ENCODE results near the gene DMD. TPM values are rescaled to one million over a fixed set of nuclear protein-coding genes. Genes with fewer than 3 reads are reported as not detected.

DMD gene
- polyA plus RNA-seq, 4 donors: 1.6 to 11.6 (median 2.9) TPM

DNA sequence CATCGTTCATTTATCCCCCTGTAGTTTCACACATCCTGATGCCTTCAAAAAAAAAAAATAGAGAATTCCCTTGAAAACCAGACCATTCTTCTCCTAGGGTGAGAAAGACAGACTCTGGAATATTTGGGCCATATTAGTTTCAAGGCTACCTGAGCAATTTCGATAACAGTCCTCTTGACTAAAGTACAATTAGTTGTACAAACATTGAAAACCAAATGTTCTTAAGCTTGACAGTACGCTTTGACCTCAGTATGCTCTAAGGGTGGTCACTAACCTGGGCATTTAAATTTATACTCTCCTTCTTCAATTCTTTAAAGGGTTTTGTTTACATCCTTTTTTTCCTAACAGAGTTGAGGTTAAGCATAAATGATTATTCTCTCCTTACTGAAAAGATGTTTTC lies 1774.9 kb downstream of the DMD start:
- DNase-seq (no peak), FAIRE-seq (no peak)
- Histone ChIP-seq H3K4me3 (ENCODE audit: low read depth in 1 of 3, low read length in 3 of 3) (no peak overlapping the region), H3K4me1 (ENCODE audit: control insufficient read depth in 3 of 3, insufficient read depth in 2 of 3, low read depth in 1 of 3, low read length in 2 of 3) (no peaks in the 10 kb centered on the region), H3K27ac (ENCODE audit: low read depth in 1 of 3, low read length in 2 of 3) (no peak overlapping the region), H3K36me3 (ENCODE audit: control insufficient read depth in 3 of 3, insufficient read depth in 2 of 3, low read depth in 1 of 3, low read length in 3 of 3) (no peaks in the 10 kb centered on the region), H3K27me3 (ENCODE audit: control insufficient read depth in 3 of 3, insufficient read depth in 3 of 3, low read length in 3 of 3) (no peaks in the 10 kb centered on the region), H3K9me3 (ENCODE audit: control insufficient read depth in 2 of 2, insufficient read depth in 1 of 2, low read depth in 1 of 2, low read length in 1 of 2) (no peaks in the 10 kb centered on the region)
- WGBS, 3 donors: 30 to 60% (median 39%) methylated on average over 3 of the region's 3 CpGs

DNA sequence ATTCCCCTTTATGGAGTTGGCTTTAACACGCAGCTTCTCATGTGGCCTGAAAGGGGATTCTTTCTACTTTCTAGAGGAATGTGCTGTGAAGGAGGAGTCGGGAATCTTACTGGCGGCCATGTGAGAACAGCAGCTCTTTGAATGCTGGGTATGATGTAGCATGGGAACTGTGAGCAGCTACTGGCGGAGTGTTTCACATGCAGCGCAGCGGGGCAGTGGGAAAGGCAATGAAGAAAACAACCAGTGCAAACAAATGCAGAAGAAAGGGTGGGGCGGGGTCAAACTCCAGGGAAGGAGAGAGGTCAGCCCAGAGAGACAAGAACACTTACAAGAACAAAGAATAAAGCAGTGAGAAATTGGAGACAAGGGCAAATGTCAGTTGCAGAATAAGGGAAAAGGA lies 1775.8 kb downstream of the DMD start:
- no peak overlapping the region for H3K4me3 ChIP-seq (ENCODE audit: low read depth in 1 of 3, low read length in 3 of 3)
- no peaks in the 10 kb centered on the region for H3K9me3 ChIP-seq (ENCODE audit: control insufficient read depth in 2 of 2, insufficient read depth in 1 of 2, low read depth in 1 of 2, low read length in 1 of 2)
- FAIRE-seq: no peak
- peak; percentile 52 to 72 for DNase-seq
- no peaks in the 10 kb centered on the region for H3K27me3 ChIP-seq (ENCODE audit: control insufficient read depth in 3 of 3, insufficient read depth in 3 of 3, low read length in 3 of 3)
- WGBS, 3 donors: 16 to 39% (median 27%) methylated on average over 7 of the region's 7 CpGs
- no peaks in the 10 kb centered on the region for H3K4me1 ChIP-seq (ENCODE audit: control insufficient read depth in 3 of 3, insufficient read depth in 2 of 3, low read depth in 1 of 3, low read length in 2 of 3)
- no peaks in the 10 kb centered on the region for H3K36me3 ChIP-seq (ENCODE audit: control insufficient read depth in 3 of 3, insufficient read depth in 2 of 3, low read depth in 1 of 3, low read length in 3 of 3)
- no peak overlapping the region for H3K27ac ChIP-seq (ENCODE audit: low read depth in 1 of 3, low read length in 2 of 3)

DNA sequence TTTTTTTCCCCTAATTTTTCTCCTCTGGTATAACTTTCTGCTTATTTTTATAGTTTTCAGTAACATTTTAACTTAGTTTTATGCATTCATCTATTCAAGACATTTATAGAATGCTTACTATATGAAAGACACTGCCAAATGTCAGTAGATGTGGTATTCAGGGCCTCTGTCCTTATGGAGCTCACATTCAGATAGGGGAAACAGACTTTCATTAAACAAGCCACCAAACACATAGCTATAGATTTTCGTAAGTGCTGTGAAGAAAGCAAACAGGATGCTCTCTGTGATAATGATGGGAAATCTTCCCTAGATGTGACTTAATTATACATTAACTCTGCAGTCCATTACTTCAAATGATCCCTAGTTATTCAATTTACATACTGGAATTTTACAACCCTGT lies 1777.5 kb downstream of the DMD start:
- H3K4me1 ChIP-seq (ENCODE audit: control insufficient read depth in 3 of 3, insufficient read depth in 2 of 3, low read depth in 1 of 3, low read length in 2 of 3): no peaks in the 10 kb centered on the region
- no peaks in the 10 kb centered on the region for H3K9me3 ChIP-seq (ENCODE audit: control insufficient read depth in 2 of 2, insufficient read depth in 1 of 2, low read depth in 1 of 2, low read length in 1 of 2)
- no peak overlapping the region for H3K4me3 ChIP-seq (ENCODE audit: low read depth in 1 of 3, low read length in 3 of 3)
- H3K27me3 ChIP-seq (ENCODE audit: control insufficient read depth in 3 of 3, insufficient read depth in 3 of 3, low read length in 3 of 3): no peaks in the 10 kb centered on the region
- 63 to 71% (median 69%) methylated on average over 1 of the region's 1 CpG for WGBS, 3 donors
- no peak for FAIRE-seq
- no peaks in the 10 kb centered on the region for H3K36me3 ChIP-seq (ENCODE audit: control insufficient read depth in 3 of 3, insufficient read depth in 2 of 3, low read depth in 1 of 3, low read length in 3 of 3)
- no peak overlapping the region for H3K27ac ChIP-seq (ENCODE audit: low read depth in 1 of 3, low read length in 2 of 3)
- DNase-seq: no peak

DNA sequence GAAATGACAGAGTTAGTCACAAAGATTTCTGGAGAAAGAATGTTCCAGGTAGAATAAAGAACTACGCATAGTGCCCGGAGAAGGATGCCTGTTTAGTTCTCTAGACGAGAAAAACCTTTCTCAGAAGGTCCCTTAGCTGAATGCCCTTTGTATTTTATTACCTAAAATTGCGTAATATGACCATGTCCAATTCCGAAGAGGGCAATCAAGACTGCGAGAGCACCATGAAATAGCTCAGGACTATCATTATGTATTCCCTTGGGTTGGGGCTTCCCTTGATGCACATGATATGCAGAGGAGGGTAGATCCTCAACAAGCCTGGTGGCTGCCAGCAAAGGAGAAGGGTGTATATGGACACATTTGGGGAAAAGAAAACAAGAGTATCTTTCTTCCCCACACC lies 1781.4 kb downstream of the DMD start:
- FAIRE-seq: no peak
- Histone ChIP-seq H3K27me3 (ENCODE audit: control insufficient read depth in 3 of 3, insufficient read depth in 3 of 3, low read length in 3 of 3) (no peaks in the 10 kb centered on the region), H3K9me3 (ENCODE audit: control insufficient read depth in 2 of 2, insufficient read depth in 1 of 2, low read depth in 1 of 2, low read length in 1 of 2) (no peaks in the 10 kb centered on the region), H3K4me3 (ENCODE audit: low read depth in 1 of 3, low read length in 3 of 3) (no peak overlapping the region), H3K27ac (ENCODE audit: low read depth in 1 of 3, low read length in 2 of 3) (no peak overlapping the region), H3K4me1 (ENCODE audit: control insufficient read depth in 3 of 3, insufficient read depth in 2 of 3, low read depth in 1 of 3, low read length in 2 of 3) (no peaks in the 10 kb centered on the region), H3K36me3 (ENCODE audit: control insufficient read depth in 3 of 3, insufficient read depth in 2 of 3, low read depth in 1 of 3, low read length in 3 of 3) (no peaks in the 10 kb centered on the region)
- DNase-seq: no peak
- WGBS, 3 donors: 60 to 77% (median 68%) methylated on average over 6 of the region's 6 CpGs

DNA sequence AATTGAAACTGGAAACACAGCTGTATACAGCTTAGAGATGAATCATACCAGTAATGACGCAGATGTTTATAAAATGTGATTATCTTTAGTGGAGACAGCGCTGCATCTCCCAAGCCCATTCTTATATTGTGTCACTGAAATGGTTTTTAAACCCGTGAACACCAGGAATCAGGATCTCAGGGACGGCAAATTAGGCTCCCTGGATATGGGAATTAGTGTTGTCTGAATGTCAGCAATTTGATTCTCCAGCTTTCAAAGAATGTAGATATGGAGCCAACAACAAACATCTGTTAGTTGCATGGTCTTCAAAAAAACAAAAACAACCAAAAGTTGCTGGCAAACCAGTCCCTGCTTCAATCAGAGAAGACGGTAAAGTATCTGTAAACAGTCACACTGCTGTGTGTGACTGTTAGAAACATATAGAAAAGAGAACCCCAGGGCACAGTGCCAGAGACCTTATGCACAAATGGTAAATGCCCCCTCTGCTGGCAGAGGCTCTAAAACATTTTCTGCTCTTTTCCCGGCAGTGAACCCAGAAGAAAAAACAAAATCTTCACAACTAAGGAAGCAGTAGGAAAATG lies 1787.7 kb downstream of the DMD start:
- H3K4me1 ChIP-seq (ENCODE audit: control insufficient read depth in 3 of 3, insufficient read depth in 2 of 3, low read depth in 1 of 3, low read length in 2 of 3): no peaks in the 10 kb centered on the region
- no peaks in the 10 kb centered on the region for H3K27me3 ChIP-seq (ENCODE audit: control insufficient read depth in 3 of 3, insufficient read depth in 3 of 3, low read length in 3 of 3)
- peak; percentile 7 to 41 for DNase-seq
- FAIRE-seq: no peak
- H3K27ac ChIP-seq (ENCODE audit: low read depth in 1 of 3, low read length in 2 of 3): no peak overlapping the region
- 24 to 32% (median 29%) methylated on average over 6 of the region's 6 CpGs for WGBS, 3 donors
- no peaks in the 10 kb centered on the region for H3K9me3 ChIP-seq (ENCODE audit: control insufficient read depth in 2 of 2, insufficient read depth in 1 of 2, low read depth in 1 of 2, low read length in 1 of 2)
- no peak overlapping the region for H3K4me3 ChIP-seq (ENCODE audit: low read depth in 1 of 3, low read length in 3 of 3)
- no peaks in the 10 kb centered on the region for H3K36me3 ChIP-seq (ENCODE audit: control insufficient read depth in 3 of 3, insufficient read depth in 2 of 3, low read depth in 1 of 3, low read length in 3 of 3)

DNA sequence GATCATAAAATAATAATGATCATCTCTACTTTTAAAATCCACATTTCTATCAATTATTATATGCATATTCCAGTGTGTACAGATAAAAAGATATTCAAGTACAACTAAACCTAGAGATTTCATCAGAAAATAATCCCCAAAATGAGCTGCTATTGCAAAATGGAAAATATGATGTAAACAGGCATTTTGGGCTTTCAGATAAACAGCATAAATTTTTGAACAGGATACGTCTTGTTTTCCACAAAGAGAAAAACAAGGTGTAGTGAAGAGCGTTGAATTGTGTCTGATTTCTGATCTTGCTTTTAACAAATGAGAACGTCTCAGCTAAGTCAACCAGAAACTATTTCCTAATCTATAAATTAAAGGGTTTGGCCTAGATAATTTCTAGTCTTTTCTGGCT lies 1789.9 kb downstream of the DMD start:
- Histone ChIP-seq H3K4me1 (ENCODE audit: control insufficient read depth in 3 of 3, insufficient read depth in 2 of 3, low read depth in 1 of 3, low read length in 2 of 3) (no peaks in the 10 kb centered on the region), H3K4me3 (ENCODE audit: low read depth in 1 of 3, low read length in 3 of 3) (no peak overlapping the region), H3K36me3 (ENCODE audit: control insufficient read depth in 3 of 3, insufficient read depth in 2 of 3, low read depth in 1 of 3, low read length in 3 of 3) (no peaks in the 10 kb centered on the region), H3K27me3 (ENCODE audit: control insufficient read depth in 3 of 3, insufficient read depth in 3 of 3, low read length in 3 of 3) (no peaks in the 10 kb centered on the region), H3K9me3 (ENCODE audit: control insufficient read depth in 2 of 2, insufficient read depth in 1 of 2, low read depth in 1 of 2, low read length in 1 of 2) (no peaks in the 10 kb centered on the region), H3K27ac (ENCODE audit: low read depth in 1 of 3, low read length in 2 of 3) (no peak overlapping the region)
- FAIRE-seq: no peak
- no peak for DNase-seq
- 79 to 86% (median 83%) methylated on average over 3 of the region's 3 CpGs for WGBS, 3 donors

DNA sequence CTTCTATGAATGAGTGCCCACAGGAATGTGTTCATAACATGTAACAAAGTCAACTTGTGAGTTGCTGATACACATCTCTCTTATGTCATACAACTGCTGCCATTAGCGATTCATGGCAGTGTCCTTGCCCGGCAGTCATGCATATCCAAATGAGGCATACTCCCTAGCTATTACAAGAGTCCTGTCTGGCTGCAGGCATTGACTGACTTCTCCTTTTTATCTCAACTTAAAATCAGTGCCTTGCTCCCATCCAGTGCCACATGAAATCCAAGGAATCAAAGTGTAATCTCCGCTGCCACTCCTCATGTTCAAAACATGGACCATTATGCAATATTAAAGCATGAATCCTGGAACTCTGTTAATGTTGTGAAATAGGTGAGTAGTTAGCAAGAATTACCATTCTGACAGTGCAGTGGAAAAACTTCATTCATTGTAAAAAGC lies 1790.6 kb downstream of the DMD start:
- H3K4me1 ChIP-seq (ENCODE audit: control insufficient read depth in 3 of 3, insufficient read depth in 2 of 3, low read depth in 1 of 3, low read length in 2 of 3): no peaks in the 10 kb centered on the region
- FAIRE-seq (no peak), DNase-seq (no peak)
- H3K36me3 ChIP-seq (ENCODE audit: control insufficient read depth in 3 of 3, insufficient read depth in 2 of 3, low read depth in 1 of 3, low read length in 3 of 3): no peaks in the 10 kb centered on the region
- no peaks in the 10 kb centered on the region for H3K9me3 ChIP-seq (ENCODE audit: control insufficient read depth in 2 of 2, insufficient read depth in 1 of 2, low read depth in 1 of 2, low read length in 1 of 2)
- no peak overlapping the region for H3K27ac ChIP-seq (ENCODE audit: low read depth in 1 of 3, low read length in 2 of 3)
- no peak overlapping the region for H3K4me3 ChIP-seq (ENCODE audit: low read depth in 1 of 3, low read length in 3 of 3)
- no peaks in the 10 kb centered on the region for H3K27me3 ChIP-seq (ENCODE audit: control insufficient read depth in 3 of 3, insufficient read depth in 3 of 3, low read length in 3 of 3)
- 89 to 100% (median 92%) methylated on average over 3 of the region's 3 CpGs for WGBS, 3 donors

DNA sequence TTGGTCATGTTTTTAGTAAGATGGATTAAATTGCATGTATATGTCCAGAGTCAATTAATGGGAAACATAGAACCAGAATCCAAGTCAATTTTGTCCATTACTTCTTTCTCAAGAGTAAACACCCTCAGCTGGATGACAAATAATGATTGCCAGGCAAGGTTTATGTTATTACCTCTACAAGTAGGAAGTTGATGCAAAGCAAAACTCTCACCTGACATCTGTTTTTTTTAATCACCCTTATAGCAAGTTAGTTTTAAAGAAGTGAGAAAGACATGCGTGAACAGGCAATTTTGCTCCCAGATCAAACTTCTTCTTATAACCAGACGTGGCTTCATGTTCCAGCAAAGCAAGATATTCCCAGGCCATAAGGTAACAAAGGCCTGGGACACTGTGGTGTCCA lies 1791.0 kb downstream of the DMD start:
- FAIRE-seq: no peak
- WGBS, 3 donors: 79 to 95% (median 84%) methylated on average over 2 of the region's 2 CpGs
- Histone ChIP-seq H3K9me3 (ENCODE audit: control insufficient read depth in 2 of 2, insufficient read depth in 1 of 2, low read depth in 1 of 2, low read length in 1 of 2) (no peaks in the 10 kb centered on the region), H3K27ac (ENCODE audit: low read depth in 1 of 3, low read length in 2 of 3) (no peak overlapping the region), H3K4me1 (ENCODE audit: control insufficient read depth in 3 of 3, insufficient read depth in 2 of 3, low read depth in 1 of 3, low read length in 2 of 3) (no peaks in the 10 kb centered on the region), H3K27me3 (ENCODE audit: control insufficient read depth in 3 of 3, insufficient read depth in 3 of 3, low read length in 3 of 3) (no peaks in the 10 kb centered on the region), H3K36me3 (ENCODE audit: control insufficient read depth in 3 of 3, insufficient read depth in 2 of 3, low read depth in 1 of 3, low read length in 3 of 3) (no peaks in the 10 kb centered on the region), H3K4me3 (ENCODE audit: low read depth in 1 of 3, low read length in 3 of 3) (no peak overlapping the region)
- no peak for DNase-seq

DNA sequence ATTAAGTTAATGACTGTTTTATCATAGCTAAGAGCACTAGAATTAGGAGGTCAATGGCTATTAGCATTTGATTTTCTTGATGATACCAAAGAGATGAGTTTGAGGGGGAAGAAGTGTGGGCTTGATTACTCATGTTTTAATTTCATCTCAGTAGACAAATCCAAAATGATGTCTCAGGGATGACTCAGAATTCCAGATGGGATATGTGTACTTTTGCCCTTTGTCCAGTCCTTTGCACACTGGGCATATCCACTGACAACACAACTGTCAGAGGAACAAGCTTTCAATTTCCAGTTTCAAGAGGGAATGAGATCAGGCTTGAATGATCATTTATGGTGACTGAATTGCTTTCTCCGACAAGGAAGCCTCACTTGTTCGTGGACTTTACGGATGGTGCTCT lies 1814.2 kb downstream of the DMD start:
- 76 to 84% (median 78%) methylated on average over 3 of the region's 3 CpGs for WGBS, 3 donors
- H3K36me3 ChIP-seq (ENCODE audit: control insufficient read depth in 3 of 3, insufficient read depth in 2 of 3, low read depth in 1 of 3, low read length in 3 of 3): no peaks in the 10 kb centered on the region
- no peak overlapping the region for H3K4me3 ChIP-seq (ENCODE audit: low read depth in 1 of 3, low read length in 3 of 3)
- no peak overlapping the region for H3K27ac ChIP-seq (ENCODE audit: low read depth in 1 of 3, low read length in 2 of 3)
- FAIRE-seq (no peak), DNase-seq (no peak)
- H3K9me3 ChIP-seq (ENCODE audit: control insufficient read depth in 2 of 2, insufficient read depth in 1 of 2, low read depth in 1 of 2, low read length in 1 of 2): peaks cover 0 to 7% of the 10 kb centered on the region in 2 donors
- H3K4me1 ChIP-seq (ENCODE audit: control insufficient read depth in 3 of 3, insufficient read depth in 2 of 3, low read depth in 1 of 3, low read length in 2 of 3): no peaks in the 10 kb centered on the region
- no peaks in the 10 kb centered on the region for H3K27me3 ChIP-seq (ENCODE audit: control insufficient read depth in 3 of 3, insufficient read depth in 3 of 3, low read length in 3 of 3)

All from small intestine (tissue), 7 donors.